G401.6 (cell line): Measurements from ENCODE around the gene GAB2.

Experiments used
- FAIRE-seq: peaks from 2 replicates; lab custom pipeline; 2012; peaks lifted over from hg19 to GRCh38; lab: Jason Lieb, UNC

Gene GAB2

GRCh38 chr11:78341841-78342240 lies 75.8 kb downstream of the GAB2 start:
- no peak for FAIRE-seq

GRCh38 chr11:78340530-78340929 lies 77.1 kb downstream of the GAB2 start:
- FAIRE-seq, result no peak

- no peak for FAIRE-seq
These were observed 77.7 kb downstream of the GAB2 start for GRCh38 chr11:78339945-78340344.

GRCh38 chr11:78339483-78339882 lies 78.1 kb downstream of the GAB2 start:
- no peak for FAIRE-seq

GRCh38 chr11:78338702-78339101 lies 78.9 kb downstream of the GAB2 start:
- no peak for FAIRE-seq

- FAIRE-seq, result no peak
These were observed 79.5 kb downstream of the GAB2 start for GRCh38 chr11:78338138-78338537.

- FAIRE-seq, result no peak
These were observed 80.1 kb downstream of the GAB2 start for GRCh38 chr11:78337554-78337924.

GRCh38 chr11:78336877-78337553 lies 80.6 kb downstream of the GAB2 start:
- no peak for FAIRE-seq

- FAIRE-seq, result no peak
These were observed 83.5 kb downstream of the GAB2 start for GRCh38 chr11:78334109-78334508.

GRCh38 chr11:78332872-78333271 lies 84.7 kb downstream of the GAB2 start:
- no peak for FAIRE-seq

- FAIRE-seq, result no peak
These were observed 85.3 kb downstream of the GAB2 start for GRCh38 chr11:78332174-78332866.

- no peak for FAIRE-seq
These were observed 85.9 kb downstream of the GAB2 start for GRCh38 chr11:78331711-78332110.

- no peak for FAIRE-seq
These were observed 87.3 kb downstream of the GAB2 start for GRCh38 chr11:78330361-78330760.

- no peak for FAIRE-seq
These were observed 89.7 kb downstream of the GAB2 start for GRCh38 chr11:78327945-78328344.

GRCh38 chr11:78325274-78325781 lies 92.3 kb downstream of the GAB2 start:
- no peak for FAIRE-seq

GRCh38 chr11:78323363-78323762 lies 94.3 kb downstream of the GAB2 start:
- no peak for FAIRE-seq

GRCh38 chr11:78319453-78319955 lies 98.1 kb downstream of the GAB2 start:
- FAIRE-seq, result no peak

- no peak for FAIRE-seq
These were observed 99.1 kb downstream of the GAB2 start for GRCh38 chr11:78318321-78319114.

GRCh38 chr11:78315724-78316123 lies 101.9 kb downstream of the GAB2 start:
- FAIRE-seq, result no peak

GRCh38 chr11:78314762-78315161 lies 102.9 kb downstream of the GAB2 start:
- FAIRE-seq, result no peak

- no peak for FAIRE-seq
These were observed 103.7 kb downstream of the GAB2 start for GRCh38 chr11:78313898-78314297.

GRCh38 chr11:78313181-78313795 lies 104.3 kb downstream of the GAB2 start:
- FAIRE-seq, result no peak
